ENCODE data around the gene CUL5. TPM values are rescaled to one million over a fixed set of nuclear protein-coding genes. Genes with fewer than 3 reads are reported as not detected.
A peak's percentile ranks its signal among the peaks of the same experiment; 100 is the strongest.

CUL5 gene
- total RNA-seq, 1 experiment from 2014 or later, result 37.0 TPM

- Histone ChIP-seq H4K20me1 (ENCODE audit: low read length) (peaks cover 55% of the 10 kb centered on the region), H3K9ac (ENCODE audit: low read length) (no peak overlapping the region), H3K27me3 (ENCODE audit: low read length) (no peaks in the 10 kb centered on the region), H3K4me3 (ENCODE audit: low read length) (no peak overlapping the region), H3K36me3 (ENCODE audit: low read depth, low read length) (no peaks in the 10 kb centered on the region), H3K79me2 (ENCODE audit: low read length) (peaks cover 85% of the 10 kb centered on the region), H3K4me1 (ENCODE audit: insufficient read depth, low read length) (peaks cover 23% of the 10 kb centered on the region; the same call in 1 of the 2 replicates), H3K9me3 (ENCODE audit: low read length) (no peaks in the 10 kb centered on the region), H3K4me2 (ENCODE audit: low read length) (peak overlapping the region; percentile 94), H3K27ac (ENCODE audit: low read length) (no peak overlapping the region), H2AFZ (ENCODE audit: low read length) (no peak overlapping the region), H3K9me2 (replicated peaks; ENCODE audit: low read length) (no peaks in the 10 kb centered on the region), H3F3A (ENCODE audit: low read length, unreplicated experiment) (no peaks in the 10 kb centered on the region)
- no peak for DNase-seq
- TF ChIP-seq EZH2 (IDR thresholded peaks at IDR 0.05; ENCODE audit: low read length, unreplicated experiment), result no peak
- TF ChIP-seq CTCF (conservative IDR thresholded peaks at IDR 0.05; ENCODE audit: low read depth, low read length), result no peak
- TF ChIP-seq EZH2phosphoT487 (IDR thresholded peaks at IDR 0.05; ENCODE audit: borderline replicate concordance, low read length), result no peak
- POLR2A ChIA-PET (ENCODE audit: unreplicated experiment), result no interaction called here
- ATAC-seq, result no peak
- CTCF ChIA-PET, result no interaction called here
- intact Hi-C loops (cut with micrococcal nuclease), result no loop called here
- BruUV-seq (replicated peaks), result no TSS peak
Observed at GRCh38 chr11:108012139-108012725, 3.5 kb downstream of the CUL5 start.

GRCh38 chr11:108016647-108017046 is 7.9 kb downstream of the CUL5 start:
- Histone ChIP-seq H2AFZ (ENCODE audit: low read length) (no peak overlapping the region), H4K20me1 (ENCODE audit: low read length) (peaks cover 52% of the 10 kb centered on the region), H3K4me1 (ENCODE audit: insufficient read depth, low read length) (0 out of 2 replicates have a peak, but pooled peaks cover 8% of the 10 kb centered on the region), H3F3A (ENCODE audit: low read length, unreplicated experiment) (no peaks in the 10 kb centered on the region), H3K9ac (ENCODE audit: low read length) (no peak overlapping the region), H3K9me2 (replicated peaks; ENCODE audit: low read length) (no peaks in the 10 kb centered on the region), H3K4me3 (ENCODE audit: low read length) (no peak overlapping the region), H3K4me2 (ENCODE audit: low read length) (no peak overlapping the region), H3K79me2 (ENCODE audit: low read length) (peaks cover 98% of the 10 kb centered on the region), H3K27ac (ENCODE audit: low read length) (no peak overlapping the region), H3K9me3 (ENCODE audit: low read length) (no peaks in the 10 kb centered on the region), H3K27me3 (ENCODE audit: low read length) (no peaks in the 10 kb centered on the region), H3K36me3 (ENCODE audit: low read depth, low read length) (no peaks in the 10 kb centered on the region)
- no peak for DNase-seq
- ChIA-PET CTCF (no interaction called here), POLR2A (ENCODE audit: unreplicated experiment) (no interaction called here)
- TF ChIP-seq CTCF (conservative IDR thresholded peaks at IDR 0.05; ENCODE audit: low read depth, low read length) (no peak), EZH2 (IDR thresholded peaks at IDR 0.05; ENCODE audit: low read length, unreplicated experiment) (no peak), EZH2phosphoT487 (IDR thresholded peaks at IDR 0.05; ENCODE audit: borderline replicate concordance, low read length) (no peak)
- no peak for ATAC-seq
- no TSS peak for BruUV-seq (replicated peaks)
- intact Hi-C loops (cut with micrococcal nuclease), result no loop called here

- TF ChIP-seq EZH2 (IDR thresholded peaks at IDR 0.05; ENCODE audit: low read length, unreplicated experiment) (no peak), CTCF (conservative IDR thresholded peaks at IDR 0.05; ENCODE audit: low read depth, low read length) (no peak), EZH2phosphoT487 (IDR thresholded peaks at IDR 0.05; ENCODE audit: borderline replicate concordance, low read length) (no peak)
- Histone ChIP-seq H3K9ac (ENCODE audit: low read length) (no peak overlapping the region), H3K4me1 (ENCODE audit: insufficient read depth, low read length) (no peaks in the 10 kb centered on the region), H3K4me3 (ENCODE audit: low read length) (no peak overlapping the region), H3K9me3 (ENCODE audit: low read length) (no peaks in the 10 kb centered on the region), H3K4me2 (ENCODE audit: low read length) (no peak overlapping the region), H3K79me2 (ENCODE audit: low read length) (peaks cover 98% of the 10 kb centered on the region), H3F3A (ENCODE audit: low read length, unreplicated experiment) (no peaks in the 10 kb centered on the region), H4K20me1 (ENCODE audit: low read length) (peaks cover 46% of the 10 kb centered on the region), H3K9me2 (replicated peaks; ENCODE audit: low read length) (no peaks in the 10 kb centered on the region), H2AFZ (ENCODE audit: low read length) (no peak overlapping the region), H3K27me3 (ENCODE audit: low read length) (no peaks in the 10 kb centered on the region), H3K36me3 (ENCODE audit: low read depth, low read length) (no peaks in the 10 kb centered on the region), H3K27ac (ENCODE audit: low read length) (no peak overlapping the region)
- DNase-seq, result no peak
- ATAC-seq, result no peak
- CTCF ChIA-PET, result no interaction called here
- intact Hi-C loops (cut with micrococcal nuclease), result no loop called here
- BruUV-seq (replicated peaks), result no TSS peak
- POLR2A ChIA-PET (ENCODE audit: unreplicated experiment), result no interaction called here
Observed at GRCh38 chr11:108018708-108019107, 10.0 kb downstream of the CUL5 start.

All from PC-3 (cell line).